H1 (cell line): Measurements from ENCODE around the gene STARD9. TPM values are rescaled to one million over a fixed set of nuclear protein-coding genes. Genes with fewer than 3 reads are reported as not detected.

Source experiments
- CTCF ChIA-PET: fragments of 300-600 bp; sonication (Branson Sonifier 250); formaldehyde crosslinking; loops from one replicate; lab custom pipeline; 2021; ENCODE audit not compliant: partially characterized antibody; lab: Charles Lee
- POLR2A ChIA-PET: fragments of 300-600 bp; sonication (Branson Sonifier 250); formaldehyde crosslinking; loops from one replicate; lab custom pipeline; 2021; ENCODE audit warnings: inconsistent platforms; ENCODE audit not compliant: partially characterized antibody; lab: Charles Lee
- DNase-seq, 2 experiments: peaks; one replicate each; pipeline versions ENCODE4 v3.0.0 to v3.0.0-alpha.2; 2010 to 2022; ENCODE audit warnings: low spot score in 2 of 2, low read depth in 1 of 2, mixed read lengths in 1 of 2
- FAIRE-seq: peaks from 2 replicates; lab custom pipeline; 2011; peaks lifted over from hg19 to GRCh38; lab: Jason Lieb, UNC
- H2AFZ ChIP-seq: 2 replicates; pipeline ENCODE4 v1.8.1; 2012; ENCODE audit warnings: low read length, inconsistent platforms
- H2AK5ac ChIP-seq: 2 replicates; pipeline ENCODE4 v1.6.1; 2013; ENCODE audit warnings: low read depth, low read length
- H2BK120ac ChIP-seq: replicated peaks from 2 replicates; pipeline ENCODE3; 2013; ENCODE audit warnings: low read depth, low read length, inconsistent platforms
- H2BK12ac ChIP-seq: 2 replicates; pipeline ENCODE4 v1.6.1; 2013; ENCODE audit warnings: low read depth, low read length
- H2BK15ac ChIP-seq: 2 replicates; pipeline ENCODE4 v1.6.1; 2013; ENCODE audit warnings: low read length
- H2BK20ac ChIP-seq: 2 replicates; pipeline ENCODE4 v1.6.1; 2013; ENCODE audit warnings: low read length
- H2BK5ac ChIP-seq: 2 replicates; pipeline ENCODE4 v1.6.1; 2013; ENCODE audit warnings: low read depth, low read length
- H3K14ac ChIP-seq: 2 replicates; pipeline ENCODE4 v1.6.1; 2013; ENCODE audit warnings: inconsistent platforms; ENCODE audit not compliant: insufficient read length
- H3K18ac ChIP-seq: 2 replicates; pipeline ENCODE4 v1.6.1; 2013; ENCODE audit warnings: low read length; ENCODE audit errors: extremely low read depth
- H3K23ac ChIP-seq: 2 replicates; pipeline ENCODE4 v1.6.1; 2013; ENCODE audit warnings: inconsistent platforms; ENCODE audit not compliant: insufficient read length
- H3K23me2 ChIP-seq: 2 replicates; pipeline ENCODE4 v1.6.1; 2013; ENCODE audit warnings: low read depth, low read length
- H3K27ac ChIP-seq: 2 replicates; pipeline ENCODE4 v1.6.1; 2011; ENCODE audit warnings: low read depth, low read length, inconsistent platforms
- H3K27me3 ChIP-seq, 4 experiments: replicated peaks in 1 of 4; 1 replicate in 1 of 4; 2 replicates in 3 of 4; pipeline versions ENCODE4 v1.6.1 to v1.8.1; 2011 to 2013; ENCODE audit warnings: low read length in 3 of 4, mild to moderate bottlenecking in 3 of 4, inconsistent platforms in 2 of 4, mixed read lengths in 2 of 4, moderate library complexity in 1 of 4; ENCODE audit not compliant: control insufficient read depth in 3 of 4, insufficient read depth in 3 of 4; ENCODE audit errors: extremely low read depth in 1 of 4
- H3K36me3 ChIP-seq, 4 experiments: 2 replicates each; pipeline versions ENCODE4 v1.6.1 to v1.8.1; 2011 to 2013; ENCODE audit warnings: mild to moderate bottlenecking in 4 of 4, low read length in 3 of 4, moderate library complexity in 2 of 4, control low read depth in 1 of 4, inconsistent platforms in 1 of 4; ENCODE audit not compliant: insufficient read depth in 4 of 4, control insufficient read depth in 2 of 4
- H3K4ac ChIP-seq: replicated peaks from 2 replicates; pipeline ENCODE3; 2013; ENCODE audit warnings: low read length, low read depth, mixed read lengths, inconsistent platforms; ENCODE audit not compliant: insufficient read length
- H3K4me1 ChIP-seq, 4 experiments: replicated peaks in 1 of 4; 1 replicate in 1 of 4; 2 replicates in 3 of 4; pipeline versions ENCODE4 v1.6.1 to v1.8.1; 2011 to 2013; ENCODE audit warnings: low read length in 3 of 4, inconsistent platforms in 2 of 4, mixed read lengths in 1 of 4; ENCODE audit not compliant: insufficient read depth in 4 of 4, control insufficient read depth in 3 of 4
- H3K4me2 ChIP-seq, 2 experiments: 2 replicates each; pipeline versions ENCODE4 v1.6.1 to v1.8.1; 2011 to 2013; ENCODE audit warnings: low read depth in 2 of 2, low read length in 2 of 2, control low read depth in 1 of 2, inconsistent platforms in 1 of 2, mild to moderate bottlenecking in 1 of 2; ENCODE audit not compliant: insufficient read depth in 1 of 2
- H3K4me3 ChIP-seq, 4 experiments: fragments of 200-600, 300-600 bp in 1 of 4; sonication (generic), shearing (Covaris generic), sonication (Bioruptor Twin) in 1 of 4; 2 replicates each; pipeline versions ENCODE4 v1.5.1 to v1.8.1; 2011 to 2016; ENCODE audit warnings: low read length in 4 of 4, low read depth in 3 of 4, control low read depth in 2 of 4, inconsistent platforms in 2 of 4, mild to moderate bottlenecking in 2 of 4, mixed read lengths in 1 of 4, moderate library complexity in 1 of 4; ENCODE audit not compliant: insufficient read depth in 2 of 4; ENCODE audit errors: extremely low read depth in 1 of 4
- H3K56ac ChIP-seq: replicated peaks from 2 replicates; pipeline ENCODE3; 2013; ENCODE audit warnings: low read depth, mild to moderate bottlenecking, mixed read lengths, low read length, inconsistent platforms; ENCODE audit not compliant: insufficient read length
- H3K79me1 ChIP-seq: 2 replicates; pipeline ENCODE4 v1.6.1; 2013; ENCODE audit warnings: low read depth, low read length, control low read depth
- H3K79me2 ChIP-seq, 2 experiments: 2 replicates each; pipeline versions ENCODE4 v1.6.1 to v1.8.1; 2012 to 2013; ENCODE audit warnings: low read length in 2 of 2, mild to moderate bottlenecking in 2 of 2, inconsistent platforms in 1 of 2; ENCODE audit not compliant: insufficient read depth in 2 of 2, control insufficient read depth in 1 of 2
- H3K9ac ChIP-seq, 4 experiments: replicated peaks in 1 of 4; 1 replicate in 1 of 4; 2 replicates in 3 of 4; pipeline versions ENCODE4 v1.6.1 to v1.8.1; 2011 to 2013; ENCODE audit warnings: low read depth in 3 of 4, low read length in 3 of 4, control low read depth in 2 of 4, mild to moderate bottlenecking in 2 of 4, moderate library complexity in 2 of 4, inconsistent platforms in 1 of 4; ENCODE audit errors: extremely low read depth in 1 of 4
- H3K9me3 ChIP-seq, 2 experiments: 2 replicates each; pipeline versions ENCODE4 v1.6.1 to v1.8.1; 2012 to 2013; ENCODE audit warnings: mild to moderate bottlenecking in 2 of 2, moderate library complexity in 2 of 2, control low read depth in 1 of 2, inconsistent platforms in 1 of 2, low read depth in 1 of 2, low read length in 1 of 2, mixed read lengths in 1 of 2; ENCODE audit not compliant: insufficient read depth in 2 of 2
- H4K20me1 ChIP-seq, 2 experiments: replicated peaks in 1 of 2; 2 replicates each; pipeline versions ENCODE3 to v1.8.1; 2011 to 2013; ENCODE audit warnings: inconsistent platforms in 2 of 2, low read length in 2 of 2, mild to moderate bottlenecking in 1 of 2; ENCODE audit not compliant: insufficient read depth in 2 of 2, control insufficient read depth in 1 of 2
- H4K5ac ChIP-seq: 2 replicates; pipeline ENCODE4 v1.6.1; 2013; ENCODE audit warnings: low read length, low read depth, mixed read lengths, inconsistent platforms; ENCODE audit not compliant: insufficient read length
- H4K8ac ChIP-seq: 2 replicates; pipeline ENCODE4 v1.8.0; 2013; ENCODE audit warnings: mild to moderate bottlenecking, moderate library complexity, low read length, inconsistent platforms; ENCODE audit not compliant: insufficient read depth; ENCODE audit errors: extremely low read depth
- H4K91ac ChIP-seq: replicated peaks from 2 replicates; pipeline ENCODE3; 2013; ENCODE audit warnings: low read length, mixed read lengths, inconsistent platforms; ENCODE audit not compliant: insufficient read length
- ATF3 ChIP-seq: IDR thresholded peaks from 2 replicates; pipeline ENCODE4 v1.6.1; 2011; ENCODE audit warnings: low read depth, mild to moderate bottlenecking, low read length; ENCODE audit not compliant: insufficient read depth
- EP300 ChIP-seq, 2 experiments: IDR thresholded peaks; 1 replicate in 1 of 2; 2 replicates in 1 of 2; pipeline ENCODE4 v1.6.1; 2011 to 2012; ENCODE audit warnings: low read depth in 2 of 2, low read length in 2 of 2, mild to moderate bottlenecking in 2 of 2, borderline replicate concordance in 1 of 2, inconsistent platforms in 1 of 2, moderate library complexity in 1 of 2
- SP1 ChIP-seq: IDR thresholded peaks from 2 replicates; pipeline ENCODE4 v1.6.1; 2011; ENCODE audit warnings: low read depth, low read length
- WGBS, 2 experiments: shearing (Covaris generic) in 1 of 2; methylation state at CpG; one replicate each; pipeline versions ENCODE4 v1.1.6 to v1.1.7; 2013 to 2015; ENCODE audit warnings: low lambda C conversion rate in 2 of 2, mixed read lengths in 2 of 2, inconsistent platforms in 1 of 2, low coverage in 1 of 2, missing lambda C conversion rate in 1 of 2; ENCODE audit not compliant: insufficient replicate concordance in 2 of 2, insufficient coverage in 1 of 2, insufficient read length in 1 of 2; ENCODE audit errors: extremely low coverage in 1 of 2, missing lambda C conversion rate in 1 of 2; 5-methylcytosine and 5-hydroxymethylcytosine counted together
- polyA plus RNA-seq, 7 experiments: library from polyadenylated mRNA; depleted of rRNA in 3 of 7; stranded (reverse) in 5 of 7; unstranded in 2 of 7; fragments of >200 nt in 5 of 7; fragments of 200-250 nt in 2 of 7; gene quantifications; 1 replicate in 5 of 7; 2 replicates in 1 of 7; 4 replicates in 1 of 7; pipeline versions ENCODE4 v1.2.1 to v1.2.3, GENCODE V29; 2011 to 2013; ENCODE audit warnings: missing spikeins in 2 of 7, mixed read lengths in 2 of 7
- total RNA-seq: library from RNA; stranded (reverse); fragmentation: NEBNext Ultra II Directional; extraction: Animal tissue kit (Norgen Biotek cat#: 25700); gene quantifications from 2 replicates; pipeline ENCODE4 v1.2.1, GENCODE V29; 2021

The STARD9 gene
- total and polyA plus RNA-seq, 2 of the 8 experiments (the other 6 are each of a cell fraction or from before 2014, with no cell fraction given), result 2.8 to 7.0 TPM

GRCh38 chr15:42695527-42696071 lies 120.2 kb downstream of the STARD9 start:
- Histone ChIP-seq H2BK20ac (no peak overlapping the region), H2AFZ (no peak overlapping the region), H3K14ac (no peak overlapping the region), H2BK5ac (no peak overlapping the region), H3K23me2 (no peaks in the 10 kb centered on the region), H3K4me1 (no peaks in the 10 kb centered on the region), H3K27ac (no peak overlapping the region), H3K9ac (no peak overlapping the region), H4K5ac (no peak overlapping the region), H3K9me3 (no peaks in the 10 kb centered on the region), H4K8ac (no peak overlapping the region), H2BK12ac (no peak overlapping the region), H3K36me3 (peaks cover 0 to 12% (median under 1%) of the 10 kb centered on the region in 4 experiments; a peak in 3 of 8 replicates), H3K18ac (no peak overlapping the region), H4K20me1 (peaks cover 0 to 1% of the 10 kb centered on the region in 2 experiments), H3K4ac (no peak overlapping the region), H3K79me2 (no peaks in the 10 kb centered on the region), H3K27me3 (no peaks in the 10 kb centered on the region), H4K91ac (no peak overlapping the region), H2AK5ac (no peak overlapping the region), H2BK15ac (no peak overlapping the region)
- ChIA-PET CTCF (interaction anchor here (1.0 to 2.0 kb wide), 3 partner anchors 9 to 238 kb away, joined by 3 to 11 read pairs (median 4); no protein-coding TSS in a partner anchor), POLR2A (no interaction called here)
- DNase-seq (no peak), FAIRE-seq (no peak)
- WGBS, 2 experiments, result 90% methylated on average over 6 of the region's 6 CpGs; no CpG with 5 or more reads in 1 of the 2 experiments
- TF ChIP-seq SP1, result no peak
- no peak for TF ChIP-seq EP300 (IDR thresholded peaks at IDR 0.05; ENCODE audit: borderline replicate concordance in 1 of 2, low read depth in 2 of 2, low read length in 2 of 2)
- TF ChIP-seq ATF3, result no peak
- TF ChIP-seq, all 59 proteins: peak for 0
- Histone ChIP-seq H3K56ac (no peak overlapping the region), H3K23ac (no peak overlapping the region), H3K4me3 (no peak overlapping the region), H2BK120ac (no peak overlapping the region), H3K4me2 (no peak overlapping the region), H3K79me1 (no peaks in the 10 kb centered on the region)
